Measurements from ENCODE around the gene NR2E3. TPM values are rescaled to one million over a fixed set of nuclear protein-coding genes. Genes with fewer than 3 reads are reported as not detected.

The NR2E3 gene
- total RNA-seq, 1 experiment from 2014 or later = 0.31 TPM

GRCh38 chr15:71791975-71792374, 18.4 kb upstream of the NR2E3 start:
- WGBS (ENCODE audit: extremely low coverage, insufficient read length, low lambda C conversion rate) = no CpG with 5 or more reads among the region's 7 CpGs
- no peak overlapping the region for H4K5ac ChIP-seq (ENCODE audit: insufficient read length, low read depth, low read length)
- H3K4ac ChIP-seq (ENCODE audit: low read depth, low read length) = no peak overlapping the region
- no peak overlapping the region for H2BK15ac ChIP-seq (ENCODE audit: low read depth, low read length)
- H2BK5ac ChIP-seq (ENCODE audit: insufficient read length, low read length) = no peak overlapping the region
- H2BK12ac ChIP-seq (ENCODE audit: insufficient read length, low read depth, low read length) = no peak overlapping the region
- TF ChIP-seq CTCF (conservative IDR thresholded peaks at IDR 0.05) = no peak
- no peak overlapping the region for H4K91ac ChIP-seq (ENCODE audit: insufficient read length, low read depth, low read length)
- no peaks in the 10 kb centered on the region for H3K9me3 ChIP-seq (ENCODE audit: control insufficient read depth, low read depth, low read length)
- H3K79me1 ChIP-seq (ENCODE audit: insufficient read depth, low read depth, low read length, poor library complexity, severe bottlenecking) = no peaks in the 10 kb centered on the region
- Mint-ChIP-seq H3K4me1 (no peaks in the 10 kb centered on the region), H3K36me3 (ENCODE audit: insufficient read depth in 1 of 3, low read depth in 3 of 3) (no peaks in the 10 kb centered on the region; a peak in 1 of 7 replicates), H3K9me3 (no peaks in the 10 kb centered on the region), H3K27me3 (ENCODE audit: low read depth) (no peaks in the 10 kb centered on the region), H3K4me3 (no peak overlapping the region), H3K27ac (no peak overlapping the region; a peak in 1 of 7 replicates)
- no peaks in the 10 kb centered on the region for H4K20me1 ChIP-seq (ENCODE audit: control insufficient read depth, insufficient read depth, insufficient read length)
- H3K27ac ChIP-seq (ENCODE audit: insufficient read length, low read depth, low read length) = no peak overlapping the region
- no peak overlapping the region for H2BK20ac ChIP-seq (ENCODE audit: low read depth, low read length, poor library complexity, severe bottlenecking)
- no peak overlapping the region for H4K8ac ChIP-seq (replicated peaks; ENCODE audit: insufficient read length, low read depth, low read length)
- H2AFZ ChIP-seq (ENCODE audit: low read length) = no peak overlapping the region
- H3K23ac ChIP-seq (ENCODE audit: insufficient read length, low read depth, low read length) = no peak overlapping the region
- no peak overlapping the region for H3K4me2 ChIP-seq (ENCODE audit: insufficient read depth, insufficient read length, low read length)
- H3K18ac ChIP-seq (ENCODE audit: insufficient read length, low read depth, low read length) = no peak overlapping the region
- H3K23me2 ChIP-seq (ENCODE audit: insufficient read length, low read depth, low read length, poor library complexity, severe bottlenecking) = no peaks in the 10 kb centered on the region
- H3K79me2 ChIP-seq (ENCODE audit: insufficient read depth, low read length) = no peaks in the 10 kb centered on the region; the same call in 1 of the 2 replicates
- no peak overlapping the region for H3K56ac ChIP-seq (ENCODE audit: insufficient read length, low read depth, low read length)
- no peak for DNase-seq
- H2AK5ac ChIP-seq (ENCODE audit: insufficient read length, low read length) = no peak overlapping the region
- no peak overlapping the region for H3K9ac ChIP-seq (ENCODE audit: extremely low read depth, insufficient read length, low read length)
- H3K27me3 ChIP-seq (ENCODE audit: insufficient read depth, low read length) = no peaks in the 10 kb centered on the region
- no peak overlapping the region for H3K14ac ChIP-seq (ENCODE audit: insufficient read depth, low read length)
- H2BK120ac ChIP-seq (ENCODE audit: low read depth, low read length, poor library complexity, severe bottlenecking) = no peak overlapping the region
- no peaks in the 10 kb centered on the region for H3K4me1 ChIP-seq (ENCODE audit: insufficient read depth, low read length)
- no peak overlapping the region for H3T11ph ChIP-seq (ENCODE audit: low read length)
